Fibroblast of lung (primary cell): ENCODE data around the gene CACNG3. TPM values are rescaled to one million over a fixed set of nuclear protein-coding genes. Genes with fewer than 3 reads are reported as not detected.

Source experiments
- DNase-seq, 2 donors: peaks; one replicate each; pipeline versions ENCODE4 v3.0.0 to v3.0.0-alpha.2; 2010; ENCODE audit warnings: low read depth in 2 of 2
- H2AFZ ChIP-seq: 2 replicates; pipeline ENCODE4 v1.5.1; 2012; ENCODE audit warnings: low read length, control low read depth, inconsistent platforms
- H3K27ac ChIP-seq: 2 replicates; pipeline ENCODE4 v1.5.1; 2011; ENCODE audit warnings: low read length, control low read depth; ENCODE audit not compliant: insufficient read depth
- H3K27me3 ChIP-seq: 2 replicates; pipeline ENCODE4 v1.5.1; 2011; ENCODE audit warnings: mild to moderate bottlenecking, low read length; ENCODE audit not compliant: control insufficient read depth, insufficient read depth
- H3K36me3 ChIP-seq: 2 replicates; pipeline ENCODE4 v1.5.1; 2011; ENCODE audit warnings: low read length; ENCODE audit not compliant: control insufficient read depth, insufficient read depth
- H3K4me1 ChIP-seq: 2 replicates; pipeline ENCODE4 v1.5.1; 2011; ENCODE audit warnings: low read length; ENCODE audit not compliant: control insufficient read depth, insufficient read depth; ENCODE audit errors: extremely low read depth
- H3K4me2 ChIP-seq: 2 replicates; pipeline ENCODE4 v1.5.1; 2011; ENCODE audit warnings: low read length, control low read depth; ENCODE audit not compliant: insufficient read depth; ENCODE audit errors: extremely low read depth
- H3K4me3 ChIP-seq, 4 experiments: fragments of 200-600 bp in 1 of 4; sonication (generic) in 1 of 4; replicated peaks in 1 of 4; 2 replicates each; pipeline ENCODE4 v1.5.1; 2011 to 2016; ENCODE audit warnings: low read length in 4 of 4, low read depth in 3 of 4, mild to moderate bottlenecking in 3 of 4, control low read depth in 2 of 4, inconsistent platforms in 1 of 4, mixed read lengths in 1 of 4; ENCODE audit not compliant: insufficient read depth in 1 of 4; ENCODE audit errors: control extremely low read depth in 1 of 4
- H3K79me2 ChIP-seq: 2 replicates; pipeline ENCODE4 v1.5.1; 2012; ENCODE audit warnings: mild to moderate bottlenecking, low read length, inconsistent platforms; ENCODE audit not compliant: control insufficient read depth, insufficient read depth
- H3K9ac ChIP-seq: 2 replicates; pipeline ENCODE4 v1.5.1; 2011; ENCODE audit warnings: mild to moderate bottlenecking, low read length, control low read depth; ENCODE audit not compliant: insufficient read depth
- H3K9me3 ChIP-seq: 2 replicates; pipeline ENCODE4 v1.5.1; 2012; ENCODE audit warnings: low read depth, low read length; ENCODE audit not compliant: control insufficient read depth, insufficient read depth
- H4K20me1 ChIP-seq: 2 replicates; pipeline ENCODE4 v1.5.1; 2011; ENCODE audit warnings: low read length; ENCODE audit not compliant: control insufficient read depth, insufficient read depth; ENCODE audit errors: extremely low read depth
- CTCF ChIP-seq, 2 donors: IDR thresholded peaks in 1 of 2; conservative IDR thresholded peaks in 1 of 2; 1 replicate in 1 of 2; 2 replicates in 1 of 2; pipeline ENCODE4 v1.5.1; 2011 to 2012; ENCODE audit warnings: low read length in 2 of 2, control low read depth in 1 of 2, inconsistent platforms in 1 of 2, low read depth in 1 of 2, mild to moderate bottlenecking in 1 of 2
- EZH2 ChIP-seq: IDR thresholded peaks from 2 replicates; pipeline ENCODE4 v1.5.1; 2012; ENCODE audit warnings: low read length, control low read depth, mild to moderate bottlenecking; ENCODE audit errors: missing control alignments
- polyA plus RNA-seq, 2 donors: library from polyadenylated mRNA; depleted of rRNA in 1 of 2; stranded (reverse) in 1 of 2; unstranded in 1 of 2; fragments of >200 nt; gene quantifications; 2 replicates each; pipeline ENCODE4 v1.2.1, GENCODE V29; 2011 to 2012; ENCODE audit warnings: missing spikeins in 1 of 2
- total RNA-seq: library from RNA; depleted of rRNA; stranded (reverse); fragments of >200 nt; gene quantifications from 2 replicates; pipeline ENCODE4 v1.2.1, GENCODE V29; 2014

Gene CACNG3
- total and polyA plus RNA-seq, 2 donors (not counting 1 experiment from before 2014, with no cell fraction given), result not detected

- TF ChIP-seq EZH2, result no peak
- TF ChIP-seq CTCF (conservative IDR thresholded peaks at IDR 0.05 in 1 of 2, IDR thresholded peaks at IDR 0.05 in 1 of 2; ENCODE audit: low read depth in 1 of 2, low read length in 2 of 2), result no peak
- H3K27me3 ChIP-seq, result no peaks in the 10 kb centered on the region
Measured at GRCh38 chr16:24344784-24345183, 88.6 kb downstream of the CACNG3 start.

GRCh38 chr16:24345704-24346103 is 89.6 kb downstream of the CACNG3 start:
- H3K9me3 ChIP-seq, result no peaks in the 10 kb centered on the region

More at GRCh38 chr16:24344784-24345183, 88.6 kb downstream of the CACNG3 start:
- Histone ChIP-seq H3K9me3 (no peaks in the 10 kb centered on the region), H3K36me3 (no peaks in the 10 kb centered on the region), H3K79me2 (no peaks in the 10 kb centered on the region), H3K4me1 (no peaks in the 10 kb centered on the region), H3K4me3 (no peak overlapping the region), H3K4me2 (no peak overlapping the region), H4K20me1 (no peaks in the 10 kb centered on the region), H2AFZ (no peak overlapping the region), H3K27ac (no peak overlapping the region), H3K9ac (no peak overlapping the region)
- no peak for DNase-seq

GRCh38 chr16:24346734-24347133 is 90.6 kb downstream of the CACNG3 start:
- H3K79me2 ChIP-seq, result no peaks in the 10 kb centered on the region
- H2AFZ ChIP-seq, result no peak overlapping the region
- TF ChIP-seq CTCF (conservative IDR thresholded peaks at IDR 0.05 in 1 of 2, IDR thresholded peaks at IDR 0.05 in 1 of 2; ENCODE audit: low read depth in 1 of 2, low read length in 2 of 2) (no peak), EZH2 (no peak)
- H3K4me1 ChIP-seq, result no peaks in the 10 kb centered on the region
- H3K27me3 ChIP-seq, result no peaks in the 10 kb centered on the region
- no peak overlapping the region for H3K9ac ChIP-seq
- no peak overlapping the region for H3K4me2 ChIP-seq
- H3K27ac ChIP-seq, result no peak overlapping the region
- no peaks in the 10 kb centered on the region for H3K36me3 ChIP-seq
- DNase-seq, result no peak
- no peaks in the 10 kb centered on the region for H4K20me1 ChIP-seq
- H3K9me3 ChIP-seq, result no peaks in the 10 kb centered on the region
- no peak overlapping the region for H3K4me3 ChIP-seq

More at GRCh38 chr16:24345704-24346103, 89.6 kb downstream of the CACNG3 start:
- DNase-seq, result no peak
- no peaks in the 10 kb centered on the region for H4K20me1 ChIP-seq
- TF ChIP-seq EZH2, result no peak
- no peak for TF ChIP-seq CTCF (conservative IDR thresholded peaks at IDR 0.05 in 1 of 2, IDR thresholded peaks at IDR 0.05 in 1 of 2; ENCODE audit: low read depth in 1 of 2, low read length in 2 of 2)
- no peak overlapping the region for H3K27ac ChIP-seq
- H2AFZ ChIP-seq, result no peak overlapping the region
- no peaks in the 10 kb centered on the region for H3K4me1 ChIP-seq
- no peak overlapping the region for H3K4me3 ChIP-seq
- no peak overlapping the region for H3K4me2 ChIP-seq
- H3K27me3 ChIP-seq, result no peaks in the 10 kb centered on the region
- H3K79me2 ChIP-seq, result no peaks in the 10 kb centered on the region
- H3K9ac ChIP-seq, result no peak overlapping the region
- no peaks in the 10 kb centered on the region for H3K36me3 ChIP-seq
